ENCODE data around the gene C2orf80.

DNA sequence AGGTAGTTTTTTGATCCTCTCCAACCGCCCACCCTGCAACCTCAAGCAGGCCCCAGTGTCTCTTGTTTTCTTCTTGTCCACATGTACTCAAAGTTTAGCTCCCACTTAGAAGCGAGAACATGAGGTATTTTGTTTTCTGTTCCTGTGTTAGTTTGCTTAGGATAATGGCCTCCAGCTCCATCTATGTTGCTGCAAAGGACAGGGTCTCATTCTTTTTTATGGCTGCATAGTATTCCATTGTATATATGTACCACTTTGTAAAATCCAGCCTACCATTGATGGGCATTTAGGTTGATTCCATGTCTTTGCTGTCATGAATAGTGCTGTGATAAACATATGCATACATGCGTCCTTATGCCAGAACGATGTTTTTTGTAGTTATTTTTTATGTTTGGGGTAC is 62.7 kb downstream of the C2orf80 start:
- TF ChIP-seq, protein P1, sequence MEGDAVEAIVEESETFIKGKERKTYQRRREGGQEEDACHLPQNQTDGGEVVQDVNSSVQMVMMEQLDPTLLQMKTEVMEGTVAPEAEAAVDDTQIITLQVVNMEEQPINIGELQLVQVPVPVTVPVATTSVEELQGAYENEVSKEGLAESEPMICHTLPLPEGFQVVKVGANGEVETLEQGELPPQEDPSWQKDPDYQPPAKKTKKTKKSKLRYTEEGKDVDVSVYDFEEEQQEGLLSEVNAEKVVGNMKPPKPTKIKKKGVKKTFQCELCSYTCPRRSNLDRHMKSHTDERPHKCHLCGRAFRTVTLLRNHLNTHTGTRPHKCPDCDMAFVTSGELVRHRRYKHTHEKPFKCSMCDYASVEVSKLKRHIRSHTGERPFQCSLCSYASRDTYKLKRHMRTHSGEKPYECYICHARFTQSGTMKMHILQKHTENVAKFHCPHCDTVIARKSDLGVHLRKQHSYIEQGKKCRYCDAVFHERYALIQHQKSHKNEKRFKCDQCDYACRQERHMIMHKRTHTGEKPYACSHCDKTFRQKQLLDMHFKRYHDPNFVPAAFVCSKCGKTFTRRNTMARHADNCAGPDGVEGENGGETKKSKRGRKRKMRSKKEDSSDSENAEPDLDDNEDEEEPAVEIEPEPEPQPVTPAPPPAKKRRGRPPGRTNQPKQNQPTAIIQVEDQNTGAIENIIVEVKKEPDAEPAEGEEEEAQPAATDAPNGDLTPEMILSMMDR (conservative IDR thresholded peaks at IDR 0.05 in 1 of 2, IDR thresholded peaks at IDR 0.05 in 1 of 2; ENCODE audit: extremely low read depth in 1 of 2, insufficient read depth in 1 of 2, low read depth in 1 of 2, low read length in 2 of 2) = no peak
- no peak for TF ChIP-seq EZH2 (IDR thresholded peaks at IDR 0.05; ENCODE audit: borderline replicate concordance, low read length)

All from mammary epithelial cell (primary cell).